Measurements from ENCODE around the gene NEK5.
"Not testable (repeated sequence)": the region's sequence is repeated elsewhere in the genome, so short reads cannot be mapped to it uniquely, and the experiment has no call there.

NEK5 gene

GRCh38 chr13:52070929-52071523 is 57.8 kb downstream of the NEK5 start:
- DNase-seq (ENCODE audit: low read depth in 2 of 2) = no peak

GRCh38 chr13:52067237-52067636 is 61.6 kb downstream of the NEK5 start:
- no peak for DNase-seq (ENCODE audit: low read depth in 2 of 2)

- DNase-seq (ENCODE audit: low read depth in 2 of 2) = no peak
Measured at GRCh38 chr13:52061587-52061986, 67.3 kb downstream of the NEK5 start.

- not testable (repeated sequence) for DNase-seq (ENCODE audit: low read depth in 2 of 2)
Measured at GRCh38 chr13:52061064-52061463, 67.8 kb downstream of the NEK5 start.

GRCh38 chr13:52053460-52053859 is 75.4 kb downstream of the NEK5 start:
- no peak for DNase-seq (ENCODE audit: low read depth in 2 of 2)

- no peak for DNase-seq (ENCODE audit: low read depth in 2 of 2)
Measured at GRCh38 chr13:52051400-52051799, 77.5 kb downstream of the NEK5 start.

- no peak for DNase-seq (ENCODE audit: low read depth in 2 of 2)
Measured at GRCh38 chr13:52048516-52048915, 80.4 kb downstream of the NEK5 start.

DNA sequence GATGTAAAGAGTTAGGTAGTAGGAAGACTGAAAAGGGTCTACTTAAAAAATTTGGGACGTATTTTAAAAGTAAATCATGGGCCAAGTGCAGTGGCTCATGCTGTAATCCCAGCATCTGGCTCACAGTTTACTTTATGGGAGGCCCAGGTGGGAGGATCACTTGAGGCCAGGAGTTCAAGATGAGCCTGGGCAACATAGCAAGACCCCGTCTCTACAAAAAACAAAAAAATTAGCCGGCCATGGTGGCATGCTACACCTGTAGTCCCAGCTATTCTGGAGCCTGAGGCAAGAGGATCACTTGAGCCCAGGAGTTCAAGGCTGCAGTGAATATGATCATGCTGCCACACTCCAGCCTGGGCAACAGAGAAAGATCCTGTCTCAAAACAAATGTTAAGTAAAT is 81.4 kb downstream of the NEK5 start:
- no peak for DNase-seq (ENCODE audit: low read depth in 2 of 2)

- DNase-seq (ENCODE audit: low read depth in 2 of 2) = no peak
Measured at GRCh38 chr13:52043675-52044074, 85.2 kb downstream of the NEK5 start.

GRCh38 chr13:52036037-52036436 is 92.8 kb downstream of the NEK5 start:
- no peak for DNase-seq (ENCODE audit: low read depth in 2 of 2)

DNA sequence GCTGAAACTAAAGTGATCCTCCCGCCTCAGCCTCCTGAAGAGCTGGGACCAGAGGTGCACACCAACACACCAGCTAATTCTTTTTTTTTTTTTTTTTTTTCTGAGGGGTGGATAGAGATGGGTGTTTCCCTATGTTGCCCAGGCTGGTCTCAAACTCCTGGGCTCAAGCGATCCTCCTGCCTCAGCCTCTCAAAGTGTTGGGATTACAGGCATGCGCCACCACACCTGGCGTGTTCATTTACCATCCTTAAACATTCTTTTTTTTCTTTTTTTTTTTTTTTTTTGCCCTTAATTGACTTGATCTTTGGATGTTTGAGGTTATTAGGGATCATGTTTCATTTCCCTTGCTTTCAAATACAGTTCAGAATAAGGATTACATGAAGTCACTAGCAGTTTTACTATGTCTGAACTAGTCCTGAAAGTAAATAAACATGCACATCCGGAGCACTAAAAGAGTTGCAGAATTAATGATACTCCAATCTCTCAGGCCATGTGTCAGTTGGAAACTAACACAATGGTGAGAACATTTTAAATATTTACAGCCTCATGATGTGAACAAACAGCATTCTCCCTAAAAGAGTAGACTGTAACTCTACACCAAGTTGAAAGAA is 94.2 kb downstream of the NEK5 start:
- DNase-seq (ENCODE audit: low read depth in 2 of 2) = no peak

DNA sequence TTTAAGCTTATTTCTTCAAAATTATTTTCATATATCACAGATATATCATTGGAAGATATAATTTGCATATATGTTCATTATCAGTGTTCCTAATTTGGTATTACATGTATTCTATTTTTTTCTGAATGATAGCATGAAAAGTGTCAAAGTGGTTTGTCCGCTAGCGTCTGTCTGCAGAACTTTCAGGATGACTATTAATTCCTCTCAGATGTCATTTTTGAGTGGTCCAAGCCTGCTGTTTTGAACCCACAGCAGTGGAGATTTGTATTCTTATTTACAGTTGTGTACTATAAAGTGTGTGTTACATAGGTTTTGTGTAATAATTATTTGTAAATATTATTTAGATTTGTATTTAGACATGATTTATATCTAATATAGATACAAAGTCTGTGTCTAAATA is 95.8 kb downstream of the NEK5 start:
- DNase-seq (ENCODE audit: low read depth in 2 of 2) = no peak

DNA sequence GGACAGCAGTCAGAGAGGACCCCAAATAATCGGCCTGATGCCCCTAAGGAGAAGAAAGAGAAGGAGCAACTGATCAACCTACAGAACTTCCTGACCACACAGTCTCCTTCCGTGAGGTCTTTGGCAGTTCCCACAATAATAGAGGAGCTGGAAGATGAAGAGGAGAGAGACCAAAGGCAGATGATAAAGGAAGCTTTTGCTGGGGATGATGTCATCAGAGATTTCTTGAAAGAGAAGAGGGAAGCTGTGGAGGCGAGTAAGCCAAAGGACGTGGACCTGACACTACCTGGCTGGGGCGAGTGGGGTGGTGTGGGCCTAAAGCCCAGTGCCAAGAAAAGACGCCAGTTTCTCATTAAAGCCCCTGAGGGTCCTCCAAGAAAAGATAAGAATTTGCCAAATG is 98.5 kb downstream of the NEK5 start:
- not testable (repeated sequence) for DNase-seq (ENCODE audit: low read depth in 2 of 2)

DNA sequence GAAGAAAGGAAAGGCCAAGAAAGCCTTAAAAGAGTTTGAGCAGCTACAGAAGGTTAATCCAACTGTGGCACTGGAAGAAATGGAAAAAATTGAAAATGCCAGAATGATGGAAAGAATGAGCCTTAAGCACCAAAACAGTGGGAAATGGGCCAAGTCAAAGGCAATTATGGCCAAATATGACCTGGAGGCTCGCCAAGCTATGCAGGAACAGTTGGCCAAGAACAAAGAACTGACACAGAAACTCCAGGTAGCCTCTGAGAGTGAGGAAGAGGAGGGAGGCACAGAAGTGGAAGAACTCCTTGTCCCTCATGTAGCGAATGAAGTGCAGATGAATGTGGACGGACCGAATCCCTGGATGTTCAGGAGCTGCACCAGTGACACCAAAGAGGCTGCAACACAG is 99.3 kb downstream of the NEK5 start:
- no peak for DNase-seq (ENCODE audit: low read depth in 2 of 2)

DNA sequence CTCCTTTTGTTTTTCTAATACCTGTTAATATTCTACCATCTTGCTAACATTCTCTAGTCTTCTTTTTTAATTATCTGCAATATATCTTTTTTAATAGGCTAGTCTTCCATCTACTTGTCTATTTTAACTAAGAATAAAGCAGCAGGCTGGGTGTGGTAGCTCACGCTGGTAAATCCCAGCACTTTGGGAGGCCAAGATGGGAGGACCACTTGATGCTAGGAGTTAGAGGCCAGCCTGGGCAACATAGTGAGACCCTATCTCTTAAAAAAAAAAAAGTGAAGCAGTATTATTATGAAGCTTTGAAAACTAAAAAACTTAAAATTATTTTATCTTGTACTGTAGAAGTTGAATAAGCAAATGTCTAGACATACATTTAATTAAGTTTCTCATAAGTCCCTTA is 101.0 kb downstream of the NEK5 start:
- no peak for DNase-seq (ENCODE audit: low read depth in 2 of 2)

DNA sequence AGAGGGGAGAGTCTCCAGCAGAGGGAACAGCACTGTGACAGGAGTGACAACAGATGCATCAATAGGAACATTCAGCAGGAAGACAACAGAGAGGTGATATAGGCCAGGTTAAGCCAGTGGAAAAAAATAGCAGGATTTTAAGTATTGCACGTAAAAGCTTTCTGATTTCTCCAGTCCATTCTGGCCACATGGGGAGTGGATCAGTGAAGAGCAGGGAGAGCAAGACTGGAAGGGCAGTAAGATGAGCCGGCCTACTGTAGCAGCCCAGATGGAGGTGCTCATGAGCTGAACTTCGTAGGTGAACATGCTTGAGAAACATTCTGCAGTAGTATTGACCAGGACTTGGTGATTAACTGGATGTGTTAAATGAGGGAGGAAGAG is 102.6 kb downstream of the NEK5 start:
- DNase-seq (ENCODE audit: low read depth in 2 of 2) = no peak

DNA sequence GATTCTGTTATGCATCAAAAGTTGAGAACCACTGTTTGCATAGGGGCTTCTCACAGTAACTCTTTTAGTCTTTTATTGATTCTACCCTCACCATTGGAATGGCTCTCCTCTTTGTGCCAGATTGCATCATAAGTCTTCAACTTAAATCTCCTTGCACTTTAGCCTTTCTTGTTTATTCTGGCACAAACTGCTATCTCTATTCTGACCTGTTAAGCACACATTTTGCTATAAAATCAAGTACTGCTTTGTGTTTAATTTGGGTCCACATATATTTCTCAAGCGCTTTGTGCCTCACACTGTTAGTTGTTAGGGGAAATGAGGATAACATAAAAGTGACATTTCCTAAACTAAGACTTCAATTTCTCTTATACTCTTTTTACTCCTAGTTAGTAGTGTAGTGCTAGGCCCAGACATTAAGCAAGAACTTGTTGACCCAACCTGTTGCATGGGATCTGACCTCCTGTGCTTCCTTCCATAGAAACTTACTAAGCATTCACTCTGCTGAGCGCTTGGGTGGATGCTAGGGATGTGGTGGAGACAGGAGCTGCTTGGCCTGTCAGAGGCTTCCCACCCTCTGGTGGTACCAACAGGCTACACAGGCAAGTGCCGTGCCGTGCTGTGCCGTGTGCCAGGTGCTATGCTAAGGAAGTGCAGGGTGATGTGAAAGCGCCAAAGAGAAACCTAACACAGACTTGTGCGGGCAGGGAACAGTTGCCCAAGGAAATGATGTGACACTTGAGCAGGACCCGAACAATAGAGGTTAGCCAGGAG is 103.2 kb downstream of the NEK5 start:
- no peak for DNase-seq (ENCODE audit: low read depth in 2 of 2)

DNA sequence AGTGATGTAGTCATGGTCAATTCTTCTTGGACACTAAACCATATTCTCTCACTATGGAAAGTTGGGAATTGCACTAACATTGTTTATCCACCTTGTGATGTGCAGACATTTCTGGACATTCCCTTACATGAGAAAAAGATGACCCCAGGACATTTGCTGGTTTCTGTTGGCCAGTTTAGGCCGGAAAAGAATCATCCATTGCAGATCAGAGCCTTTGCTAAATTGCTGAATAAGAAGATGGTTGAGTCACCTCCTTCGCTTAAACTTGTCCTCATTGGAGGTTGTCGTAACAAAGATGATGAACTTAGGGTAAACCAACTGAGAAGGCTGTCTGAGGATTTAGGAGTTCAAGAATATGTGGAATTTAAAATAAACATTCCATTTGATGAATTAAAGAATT is 104.4 kb downstream of the NEK5 start, which contains the start of gene UTP14C:
UTP14C (plus strand) TSS at position 211 of the 400 bp plus-strand sequence. CDS start 4,114 bp downstream, outside the sequence.
- no peak for DNase-seq (ENCODE audit: low read depth in 2 of 2)

GRCh38 chr13:52022356-52022755 is 106.5 kb downstream of the NEK5 start:
- DNase-seq (ENCODE audit: low read depth in 2 of 2) = no peak

GRCh38 chr13:52020191-52020590 is 108.7 kb downstream of the NEK5 start:
- DNase-seq (ENCODE audit: low read depth in 2 of 2) = no peak

- no peak for DNase-seq (ENCODE audit: low read depth in 2 of 2)
Measured at GRCh38 chr13:52016296-52016695, 112.6 kb downstream of the NEK5 start.

DNA sequence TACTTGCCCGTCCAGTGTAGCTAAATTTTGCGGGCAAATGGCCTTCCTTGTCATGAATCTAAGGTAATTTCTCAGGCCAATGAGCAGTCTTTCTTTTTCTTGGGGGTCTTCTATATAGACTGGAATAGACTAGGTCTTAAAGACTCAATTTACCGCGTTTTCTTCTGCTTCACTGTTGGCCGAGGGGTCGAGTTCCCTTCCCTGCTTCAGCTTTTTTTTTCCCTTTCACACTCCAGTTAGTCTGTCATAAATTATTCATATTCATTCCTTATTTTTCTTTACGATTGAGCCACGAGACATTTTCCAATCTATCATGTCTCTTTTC is 116.4 kb downstream of the NEK5 start:
- DNase-seq (ENCODE audit: low read depth in 2 of 2) = no peak

All from stimulated activated CD8-positive, alpha-beta memory T cell treated with anti-CD3 and anti-CD28 coated beads, Interleukin-7, amount 100 ng/mL, for 4 hours (primary cell).